ENCODE data around the gene C8G.

C8G gene

GRCh38 chr9:136964833-136965422 lies 19.9 kb downstream of the C8G start:
- in situ Hi-C loops (cut with HindIII; ENCODE audit: low sequenced_read_pairs) = no loop called here

GRCh38 chr9:136965771-136966484 lies 20.9 kb downstream of the C8G start:
- in situ Hi-C loops (cut with HindIII; ENCODE audit: low sequenced_read_pairs) = no loop called here

- in situ Hi-C loops (cut with HindIII; ENCODE audit: low sequenced_read_pairs) = no loop called here
Observed at GRCh38 chr9:136968333-136969127, 23.5 kb downstream of the C8G start.

- in situ Hi-C loops (cut with HindIII; ENCODE audit: low sequenced_read_pairs) = no loop called here
Observed at GRCh38 chr9:136969150-136969549, 24.1 kb downstream of the C8G start.

GRCh38 chr9:136969774-136970173 lies 24.7 kb downstream of the C8G start:
- in situ Hi-C loops (cut with HindIII; ENCODE audit: low sequenced_read_pairs) = no loop called here

- in situ Hi-C loops (cut with HindIII; ENCODE audit: low sequenced_read_pairs) = no loop called here
Observed at GRCh38 chr9:136970361-136970760, 25.3 kb downstream of the C8G start.

- in situ Hi-C loops (cut with HindIII; ENCODE audit: low sequenced_read_pairs) = no loop called here
Observed at GRCh38 chr9:136971746-136972145, 26.7 kb downstream of the C8G start.

GRCh38 chr9:136972335-136972734 lies 27.3 kb downstream of the C8G start:
- in situ Hi-C loops (cut with HindIII; ENCODE audit: low sequenced_read_pairs) = no loop called here

- in situ Hi-C loops (cut with HindIII; ENCODE audit: low sequenced_read_pairs) = no loop called here
Observed at GRCh38 chr9:136972743-136973142, 27.7 kb downstream of the C8G start.

GRCh38 chr9:136973618-136974617 lies 28.9 kb downstream of the C8G start:
- in situ Hi-C loops (cut with HindIII; ENCODE audit: low sequenced_read_pairs) = no loop called here

- in situ Hi-C loops (cut with HindIII; ENCODE audit: low sequenced_read_pairs) = no loop called here
Observed at GRCh38 chr9:136974817-136975535, 29.9 kb downstream of the C8G start.

GRCh38 chr9:136975644-136976043 lies 30.6 kb downstream of the C8G start:
- in situ Hi-C loops (cut with HindIII; ENCODE audit: low sequenced_read_pairs) = no loop called here

- in situ Hi-C loops (cut with HindIII; ENCODE audit: low sequenced_read_pairs) = no loop called here
Observed at GRCh38 chr9:136977223-136977622, 32.2 kb downstream of the C8G start, which contains the start of gene PTGDS. Gene PTGDS, plus strand, starts transcription at chr9:136977504. Its CDS starts 75 bp downstream, at chr9:136977579.

GRCh38 chr9:136977649-136978072 lies 32.6 kb downstream of the C8G start:
- in situ Hi-C loops (cut with HindIII; ENCODE audit: low sequenced_read_pairs) = no loop called here

GRCh38 chr9:136978073-136978864 lies 33.2 kb downstream of the C8G start:
- in situ Hi-C loops (cut with HindIII; ENCODE audit: low sequenced_read_pairs) = no loop called here

GRCh38 chr9:136978865-136979544 lies 34.0 kb downstream of the C8G start:
- in situ Hi-C loops (cut with HindIII; ENCODE audit: low sequenced_read_pairs) = no loop called here

GRCh38 chr9:136979769-136980587 lies 34.9 kb downstream of the C8G start:
- in situ Hi-C loops (cut with HindIII; ENCODE audit: low sequenced_read_pairs) = no loop called here
